ENCODE measurements around the gene C19orf85. TPM values are rescaled to one million over a fixed set of nuclear protein-coding genes. Genes with fewer than 3 reads are reported as not detected.

The C19orf85 gene
- total RNA-seq, 1 experiment from 2014 or later, result 0.23 TPM

- Mint-ChIP-seq H3K4me1 (ENCODE audit: insufficient read depth, unreplicated experiment) (peaks cover 6% of the 10 kb centered on the region), H3K27ac (ENCODE audit: low read depth, unreplicated experiment) (no peak overlapping the region), H3K9me3 (ENCODE audit: unreplicated experiment) (no peaks in the 10 kb centered on the region), H3K4me3 (ENCODE audit: unreplicated experiment) (no peak overlapping the region), H3K36me3 (ENCODE audit: insufficient read depth, unreplicated experiment) (no peaks in the 10 kb centered on the region), H3K27me3 (ENCODE audit: insufficient read depth, unreplicated experiment) (peaks cover 15% of the 10 kb centered on the region)
- no TSS peak for BruUV-seq (replicated peaks)
- POLR2A ChIA-PET, result no interaction called here
- intact Hi-C loops (cut with micrococcal nuclease), result no loop called here
- TF ChIP-seq, protein P1, sequence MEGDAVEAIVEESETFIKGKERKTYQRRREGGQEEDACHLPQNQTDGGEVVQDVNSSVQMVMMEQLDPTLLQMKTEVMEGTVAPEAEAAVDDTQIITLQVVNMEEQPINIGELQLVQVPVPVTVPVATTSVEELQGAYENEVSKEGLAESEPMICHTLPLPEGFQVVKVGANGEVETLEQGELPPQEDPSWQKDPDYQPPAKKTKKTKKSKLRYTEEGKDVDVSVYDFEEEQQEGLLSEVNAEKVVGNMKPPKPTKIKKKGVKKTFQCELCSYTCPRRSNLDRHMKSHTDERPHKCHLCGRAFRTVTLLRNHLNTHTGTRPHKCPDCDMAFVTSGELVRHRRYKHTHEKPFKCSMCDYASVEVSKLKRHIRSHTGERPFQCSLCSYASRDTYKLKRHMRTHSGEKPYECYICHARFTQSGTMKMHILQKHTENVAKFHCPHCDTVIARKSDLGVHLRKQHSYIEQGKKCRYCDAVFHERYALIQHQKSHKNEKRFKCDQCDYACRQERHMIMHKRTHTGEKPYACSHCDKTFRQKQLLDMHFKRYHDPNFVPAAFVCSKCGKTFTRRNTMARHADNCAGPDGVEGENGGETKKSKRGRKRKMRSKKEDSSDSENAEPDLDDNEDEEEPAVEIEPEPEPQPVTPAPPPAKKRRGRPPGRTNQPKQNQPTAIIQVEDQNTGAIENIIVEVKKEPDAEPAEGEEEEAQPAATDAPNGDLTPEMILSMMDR (IDR thresholded peaks at IDR 0.05; ENCODE audit: unreplicated experiment), result no peak
- CTCF ChIA-PET, result no interaction called here
- no peak for DNase-seq (ENCODE audit: unreplicated experiment)
These were observed 29.5 kb downstream of the C19orf85 start for GRCh38 chr19:55435020-55435419.

- Mint-ChIP-seq H3K27me3 (ENCODE audit: insufficient read depth, unreplicated experiment) (peaks cover 9% of the 10 kb centered on the region), H3K9me3 (ENCODE audit: unreplicated experiment) (no peaks in the 10 kb centered on the region), H3K4me1 (ENCODE audit: insufficient read depth, unreplicated experiment) (peaks cover 6% of the 10 kb centered on the region), H3K36me3 (ENCODE audit: insufficient read depth, unreplicated experiment) (no peaks in the 10 kb centered on the region), H3K27ac (ENCODE audit: low read depth, unreplicated experiment) (no peak overlapping the region), H3K4me3 (ENCODE audit: unreplicated experiment) (no peak overlapping the region)
- CTCF ChIA-PET, result no interaction called here
- no TSS peak for BruUV-seq (replicated peaks)
- no peak for DNase-seq (ENCODE audit: unreplicated experiment)
- intact Hi-C loops (cut with micrococcal nuclease), result no loop called here
- TF ChIP-seq, protein P1 (IDR thresholded peaks at IDR 0.05; ENCODE audit: unreplicated experiment), result no peak
- POLR2A ChIA-PET, result no interaction called here
These were observed 30.1 kb downstream of the C19orf85 start for GRCh38 chr19:55434356-55434919.

DNA sequence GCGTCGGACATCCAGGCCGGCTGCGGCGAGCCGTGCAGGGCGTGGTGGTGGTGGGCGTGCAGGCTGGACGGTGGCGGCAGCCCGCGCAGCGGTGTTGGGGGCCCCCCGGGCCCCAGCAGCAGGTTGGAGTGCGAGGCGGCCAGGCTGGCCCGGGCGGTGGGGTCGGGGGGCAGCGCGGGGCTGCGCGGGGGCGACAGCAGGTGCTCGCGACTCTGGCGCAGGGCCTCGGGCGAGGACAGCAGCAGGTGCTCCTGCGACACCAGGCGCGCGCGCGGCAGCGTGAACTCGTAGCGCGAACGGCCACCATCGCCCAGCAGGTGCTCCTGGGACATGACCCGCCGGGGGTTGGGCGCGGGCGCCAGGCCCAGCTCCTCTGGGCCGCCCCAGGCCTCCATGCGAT, 31.3 kb downstream of the C19orf85 start:
- H3K27ac Mint-ChIP-seq (ENCODE audit: low read depth, unreplicated experiment), result no peak overlapping the region
- H3K4me1 Mint-ChIP-seq (ENCODE audit: insufficient read depth, unreplicated experiment), result peaks cover 6% of the 10 kb centered on the region
- ChIA-PET CTCF (no interaction called here), POLR2A (no interaction called here)
- H3K9me3 Mint-ChIP-seq (ENCODE audit: unreplicated experiment), result no peaks in the 10 kb centered on the region
- no TSS peak for BruUV-seq (replicated peaks)
- TF ChIP-seq, protein P1 (IDR thresholded peaks at IDR 0.05; ENCODE audit: unreplicated experiment), result no peak
- H3K27me3 Mint-ChIP-seq (ENCODE audit: insufficient read depth, unreplicated experiment), result no peaks in the 10 kb centered on the region
- H3K4me3 Mint-ChIP-seq (ENCODE audit: unreplicated experiment), result no peak overlapping the region
- H3K36me3 Mint-ChIP-seq (ENCODE audit: insufficient read depth, unreplicated experiment), result no peaks in the 10 kb centered on the region
- intact Hi-C loops (cut with micrococcal nuclease), result loop anchor here (2.0 kb wide), 1 partner anchor 14 kb away; no protein-coding TSS in a partner anchor
- no peak for DNase-seq (ENCODE audit: unreplicated experiment)

GRCh38 chr19:55432241-55432959, 32.2 kb downstream of the C19orf85 start:
- CTCF ChIA-PET, result no interaction called here
- Mint-ChIP-seq H3K9me3 (ENCODE audit: unreplicated experiment) (no peaks in the 10 kb centered on the region), H3K27me3 (ENCODE audit: insufficient read depth, unreplicated experiment) (no peaks in the 10 kb centered on the region), H3K27ac (ENCODE audit: low read depth, unreplicated experiment) (no peak overlapping the region), H3K4me1 (ENCODE audit: insufficient read depth, unreplicated experiment) (peaks cover 3% of the 10 kb centered on the region), H3K4me3 (ENCODE audit: unreplicated experiment) (no peak overlapping the region), H3K36me3 (ENCODE audit: insufficient read depth, unreplicated experiment) (no peaks in the 10 kb centered on the region)
- intact Hi-C loops (cut with micrococcal nuclease), result loop anchor here (2.0 kb wide), 1 partner anchor 14 kb away; no protein-coding TSS in a partner anchor
- DNase-seq (ENCODE audit: unreplicated experiment), result no peak
- POLR2A ChIA-PET, result no interaction called here
- no TSS peak for BruUV-seq (replicated peaks)
- TF ChIP-seq, protein P1 (IDR thresholded peaks at IDR 0.05; ENCODE audit: unreplicated experiment), result no peak

All from MCF 10A (cell line).